Peyer's patch (tissue), 4 donors: ENCODE results near the gene S1PR5. TPM values are rescaled to one million over a fixed set of nuclear protein-coding genes. Genes with fewer than 3 reads are reported as not detected.

Experiments
- DNase-seq, 3 donors: peaks; one replicate each; pipeline ENCODE4 v3.0.0-alpha.2; 2017 to 2019
- H3K27ac ChIP-seq, 4 donors: fragments of 200-600 bp; sonication (generic); one replicate each; pipeline ENCODE4 v1.5.1; 2016 to 2019
- H3K27me3 ChIP-seq, 2 donors: fragments of 200-600 bp; sonication (generic); one replicate each; pipeline ENCODE4 v1.5.1; 2019
- H3K36me3 ChIP-seq, 3 donors: fragments of 200-600 bp; sonication (generic); one replicate each; pipeline ENCODE4 v1.5.1; 2016 to 2019
- H3K4me1 ChIP-seq, 4 donors: fragments of 200-600 bp; sonication (generic); one replicate each; pipeline ENCODE4 v1.5.1; 2016 to 2019
- H3K4me3 ChIP-seq, 4 donors: fragments of 200-600 bp; sonication (generic); 1 replicate in 3 of 4; 2 replicates in 1 of 4; pipeline ENCODE4 v1.5.1; 2016 to 2019; ENCODE audit warnings: mild to moderate bottlenecking in 1 of 4
- H3K9me3 ChIP-seq, 4 donors: fragments of 200-600 bp; sonication (generic); one replicate each; pipeline ENCODE4 v1.5.1; 2016 to 2019; ENCODE audit warnings: mild to moderate bottlenecking in 1 of 4
- POLR2A ChIP-seq, 2 donors: fragments of 450-650 bp; IDR thresholded peaks; one replicate each; pipeline ENCODE4 v1.5.1; 2017; ENCODE audit warnings: antibody characterized with exemption in 2 of 2, mild to moderate bottlenecking in 2 of 2, moderate library complexity in 2 of 2
- total RNA-seq, 4 donors: library from RNA; depleted of rRNA; stranded (reverse); fragments of >200 nt; gene quantifications; one replicate each; pipeline ENCODE4 v1.1.0, GENCODE V29; 2016
- TF ChIP-seq, protein P1 (sequence below), 6 experiments: fragments of 450-650 bp in 4 of 6; fragments of 200-600 bp in 2 of 6; sonication (generic) in 1 of 6; IDR thresholded peaks; one replicate each; pipeline ENCODE4 v1.5.1; 2017 to 2019; ENCODE audit warnings: antibody characterized with exemption in 6 of 6, mild to moderate bottlenecking in 3 of 6, moderate library complexity in 1 of 6

The S1PR5 gene
- total RNA-seq, 4 donors from 2014 or later: not detected

DNA sequence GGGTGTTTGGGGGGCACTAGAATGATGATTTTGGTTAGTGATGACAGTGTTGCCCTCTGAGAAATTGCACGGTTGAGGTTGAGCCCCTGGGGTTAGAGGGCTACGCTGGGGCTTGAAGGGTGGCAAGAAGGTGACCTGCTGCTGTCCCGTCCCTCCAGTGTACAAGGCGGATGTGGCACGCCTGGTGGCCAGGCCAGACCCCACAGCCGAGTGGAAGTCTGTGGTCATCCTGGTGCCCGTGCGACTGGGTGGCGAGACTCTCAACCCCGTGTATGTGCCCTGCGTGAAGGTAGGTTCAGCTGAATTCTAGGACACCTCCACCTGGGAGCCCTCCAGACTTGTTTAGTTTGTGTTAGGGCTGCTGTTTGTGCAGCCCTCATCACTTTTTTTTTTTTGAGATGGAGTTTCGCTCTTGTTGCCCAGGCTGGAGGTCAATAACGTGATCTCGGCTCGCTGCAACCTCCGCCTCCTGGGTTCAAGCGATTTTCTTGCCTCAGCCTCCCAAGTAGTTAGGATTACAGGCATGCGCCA is 31.6 kb upstream of the S1PR5 start:
- Histone ChIP-seq H3K36me3 (peaks cover 0 to 81% (median 0%) of the 10 kb centered on the region in 3 donors), H3K9me3 (no peaks in the 10 kb centered on the region), H3K4me3 (no peak overlapping the region), H3K4me1 (peaks cover 0 to 58% (median 27%) of the 10 kb centered on the region in 4 donors), H3K27ac (no peak overlapping the region), H3K27me3 (no peaks in the 10 kb centered on the region)
- no peak for TF ChIP-seq POLR2A (IDR thresholded peaks at IDR 0.05)
- TF ChIP-seq, protein P1, sequence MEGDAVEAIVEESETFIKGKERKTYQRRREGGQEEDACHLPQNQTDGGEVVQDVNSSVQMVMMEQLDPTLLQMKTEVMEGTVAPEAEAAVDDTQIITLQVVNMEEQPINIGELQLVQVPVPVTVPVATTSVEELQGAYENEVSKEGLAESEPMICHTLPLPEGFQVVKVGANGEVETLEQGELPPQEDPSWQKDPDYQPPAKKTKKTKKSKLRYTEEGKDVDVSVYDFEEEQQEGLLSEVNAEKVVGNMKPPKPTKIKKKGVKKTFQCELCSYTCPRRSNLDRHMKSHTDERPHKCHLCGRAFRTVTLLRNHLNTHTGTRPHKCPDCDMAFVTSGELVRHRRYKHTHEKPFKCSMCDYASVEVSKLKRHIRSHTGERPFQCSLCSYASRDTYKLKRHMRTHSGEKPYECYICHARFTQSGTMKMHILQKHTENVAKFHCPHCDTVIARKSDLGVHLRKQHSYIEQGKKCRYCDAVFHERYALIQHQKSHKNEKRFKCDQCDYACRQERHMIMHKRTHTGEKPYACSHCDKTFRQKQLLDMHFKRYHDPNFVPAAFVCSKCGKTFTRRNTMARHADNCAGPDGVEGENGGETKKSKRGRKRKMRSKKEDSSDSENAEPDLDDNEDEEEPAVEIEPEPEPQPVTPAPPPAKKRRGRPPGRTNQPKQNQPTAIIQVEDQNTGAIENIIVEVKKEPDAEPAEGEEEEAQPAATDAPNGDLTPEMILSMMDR (IDR thresholded peaks at IDR 0.05): no peak
- no peak for DNase-seq

DNA sequence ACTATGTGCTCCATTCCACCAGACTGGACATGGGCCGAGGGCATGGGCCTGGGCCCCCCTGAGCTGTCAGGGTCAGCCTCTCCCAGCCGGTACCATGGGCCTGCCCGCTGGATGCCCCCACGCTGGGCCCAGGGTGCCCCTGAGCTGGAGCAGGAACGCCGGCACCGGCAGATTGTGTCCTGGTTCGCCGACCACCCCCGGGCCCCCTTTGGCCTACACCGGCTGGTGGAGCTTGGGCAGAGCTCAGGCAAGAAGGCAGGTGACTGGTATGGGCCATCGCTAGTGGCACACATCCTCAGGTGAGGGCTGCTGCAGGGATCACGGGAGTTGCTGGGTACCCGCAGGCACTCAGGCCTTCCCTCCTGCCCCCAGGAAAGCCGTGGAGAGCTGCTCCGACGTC is 29.6 kb upstream of the S1PR5 start:
- Histone ChIP-seq H3K9me3 (no peaks in the 10 kb centered on the region), H3K27ac (no peak overlapping the region), H3K4me3 (no peak overlapping the region), H3K4me1 (peaks cover 0 to 50% (median 9%) of the 10 kb centered on the region in 4 donors), H3K27me3 (no peaks in the 10 kb centered on the region), H3K36me3 (peaks cover 0 to 61% (median 0%) of the 10 kb centered on the region in 3 donors)
- no peak for DNase-seq
- TF ChIP-seq POLR2A (IDR thresholded peaks at IDR 0.05): no peak
- TF ChIP-seq, protein P1 (IDR thresholded peaks at IDR 0.05): no peak

DNA sequence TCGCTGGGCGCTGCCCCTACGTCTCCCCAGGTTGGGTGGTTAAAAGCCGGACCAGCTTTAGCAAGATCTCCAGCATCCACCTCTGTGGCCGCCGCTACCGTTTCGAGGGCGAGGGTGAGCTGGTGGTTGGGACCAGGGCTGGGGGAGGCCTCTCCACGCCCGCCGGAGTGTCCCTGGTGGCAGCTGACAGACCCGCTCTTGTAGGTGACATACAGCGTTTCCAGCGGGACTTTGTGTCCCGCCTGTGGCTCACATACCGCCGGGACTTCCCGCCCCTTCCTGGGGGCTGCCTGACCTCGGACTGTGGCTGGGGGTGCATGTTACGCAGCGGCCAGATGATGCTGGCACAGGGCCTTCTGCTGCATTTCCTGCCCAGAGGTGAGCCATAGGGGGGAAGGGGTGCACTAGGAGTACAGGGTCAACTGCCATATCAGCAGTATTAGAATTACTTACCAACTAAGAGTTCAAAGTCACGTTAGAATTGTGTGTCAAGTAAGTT is 27.6 kb upstream of the S1PR5 start:
- TF ChIP-seq, protein P1 (IDR thresholded peaks at IDR 0.05): no peak
- TF ChIP-seq POLR2A (IDR thresholded peaks at IDR 0.05): peak; percentile 31 to 32
- peak in 2 of 3 donors; percentile 60 to 68 for DNase-seq
- H3K4me3 ChIP-seq: peak overlapping the region; percentile 74 to 96 (median 94)
- H3K36me3 ChIP-seq: peaks cover 0 to 43% (median 0%) of the 10 kb centered on the region in 3 donors
- H3K9me3 ChIP-seq: no peaks in the 10 kb centered on the region
- peak overlapping the region; percentile 90 to 96 (median 94) for H3K27ac ChIP-seq
- no peaks in the 10 kb centered on the region for H3K27me3 ChIP-seq
- peaks cover 0 to 33% (median 9%) of the 10 kb centered on the region in 4 donors for H3K4me1 ChIP-seq

DNA sequence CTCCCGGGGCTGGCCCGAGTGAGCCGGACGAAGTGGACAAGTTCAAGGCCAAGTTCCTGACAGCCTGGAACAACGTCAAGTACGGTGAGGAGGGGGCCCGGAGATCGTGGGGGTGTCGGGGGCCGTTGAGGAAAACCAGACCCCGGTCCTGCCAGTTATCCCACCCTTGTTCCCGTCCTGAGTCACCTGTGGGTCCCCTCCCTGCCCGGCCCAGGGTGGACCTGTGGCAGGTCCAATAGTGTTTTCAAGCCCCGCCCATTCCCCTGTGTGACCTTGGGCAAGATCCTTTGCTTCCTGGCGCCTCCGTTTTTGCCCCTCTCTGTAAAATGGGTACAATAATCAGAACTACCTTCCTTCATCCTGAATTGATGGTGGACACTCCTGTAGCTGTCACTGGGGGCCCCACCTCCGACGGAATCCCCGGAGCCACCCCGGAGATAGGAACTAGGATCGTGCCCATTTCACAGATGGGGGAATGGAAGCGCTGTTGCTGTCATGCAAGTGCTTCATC is 27.1 kb upstream of the S1PR5 start:
- Histone ChIP-seq H3K9me3 (no peaks in the 10 kb centered on the region), H3K4me3 (peak overlapping the region; percentile 74 to 96 (median 94)), H3K4me1 (peaks cover 0 to 28% (median 9%) of the 10 kb centered on the region in 4 donors), H3K27me3 (no peaks in the 10 kb centered on the region), H3K27ac (peak overlapping the region; percentile 90 to 96 (median 94)), H3K36me3 (peaks cover 0 to 38% (median 0%) of the 10 kb centered on the region in 3 donors)
- TF ChIP-seq POLR2A (IDR thresholded peaks at IDR 0.05): no peak
- TF ChIP-seq, protein P1 (IDR thresholded peaks at IDR 0.05): no peak
- DNase-seq: peak; percentile 53 to 86 (median 83)

DNA sequence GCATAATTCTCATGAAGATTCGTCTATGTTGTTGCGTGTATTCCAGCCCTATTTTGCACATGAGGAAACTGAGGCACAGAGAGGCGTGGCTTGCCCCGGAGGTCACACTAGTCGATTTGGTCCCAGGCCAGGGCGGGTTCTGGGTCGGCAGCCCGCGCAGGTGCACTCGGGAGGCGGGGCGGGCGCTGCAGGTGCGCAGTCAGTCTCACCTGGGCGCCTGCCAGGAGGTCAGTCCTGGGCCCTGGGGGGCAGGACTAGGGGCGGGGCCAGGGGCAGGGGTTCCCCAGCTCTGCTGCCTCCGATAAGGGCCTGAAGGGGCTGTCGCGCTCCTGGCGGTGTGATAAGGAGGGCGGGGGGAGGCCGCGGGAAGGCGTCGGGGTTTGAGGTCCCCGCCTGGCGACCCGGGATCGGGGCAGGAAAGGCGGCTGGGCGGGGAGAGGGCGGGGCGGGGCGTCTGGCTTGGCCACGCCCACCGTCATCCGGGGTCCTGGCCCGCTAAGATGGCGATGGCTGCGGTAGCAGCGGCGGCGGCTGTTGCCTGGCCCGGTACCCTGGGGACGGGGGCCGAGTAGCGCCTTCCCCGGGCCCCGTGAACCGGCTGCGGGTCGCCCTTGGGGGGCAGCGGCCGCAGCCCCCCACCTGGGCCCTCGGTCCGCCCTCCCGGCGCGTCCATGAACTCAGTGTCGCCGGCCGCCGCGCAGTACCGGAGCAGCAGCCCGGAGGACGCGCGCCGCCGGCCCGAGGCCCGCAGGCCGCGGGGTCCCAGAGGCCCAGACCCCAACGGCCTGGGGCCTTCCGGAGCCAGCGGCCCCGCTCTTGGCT is 26.4 kb upstream of the S1PR5 start, which contains the start of gene ATG4D:
Gene ATG4D (plus strand): TSS at position 485 of the 822 bp plus-strand sequence. CDS start 187 bp downstream, at position 672.
- H3K4me1 ChIP-seq: peaks cover 0 to 24% (median 9%) of the 10 kb centered on the region in 4 donors
- H3K27me3 ChIP-seq: no peaks in the 10 kb centered on the region
- peak within 1 kb of the TSS; percentile 74 to 96 (median 94) for H3K4me3 ChIP-seq
- peak within 1 kb of the TSS; percentile 90 to 96 (median 94) for H3K27ac ChIP-seq
- H3K9me3 ChIP-seq: no peaks in the 10 kb centered on the region
- TF ChIP-seq, protein P1 (IDR thresholded peaks at IDR 0.05): no peak
- peak; percentile 73 to 90 for TF ChIP-seq POLR2A (IDR thresholded peaks at IDR 0.05)
- peak; percentile 79 to 97 (median 94) for DNase-seq
- H3K36me3 ChIP-seq: peaks cover 0 to 31% (median 0%) of the 10 kb centered on the region in 3 donors
